Neural cell (in vitro differentiated cells): Measurements from ENCODE around the gene SH3TC2. TPM values are rescaled to one million over a fixed set of nuclear protein-coding genes. Genes with fewer than 3 reads are reported as not detected.

ENCODE experiments used
- H2AFZ ChIP-seq: fragments of 200-600, 300-800 bp; sonication (generic), shearing (Covaris generic); 2 replicates; pipeline ENCODE4 v1.6.0; 2014; ENCODE audit warnings: low read depth, mild to moderate bottlenecking, antibody characterized with exemption, low read length, moderate library complexity
- H3F3A ChIP-seq: fragments of 200-600 bp; shearing (Covaris generic); 2 replicates; pipeline ENCODE4 v1.6.1; 2016; ENCODE audit warnings: mild to moderate bottlenecking, moderate library complexity, mixed read lengths, antibody characterized with exemption, low read length; ENCODE audit not compliant: insufficient read depth, poor library complexity, severe bottlenecking
- H3K27ac ChIP-seq: fragments of 200-600, 300-800 bp; sonication (generic), shearing (Covaris generic); 2 replicates; pipeline ENCODE4 v1.5.1; 2014; ENCODE audit warnings: mild to moderate bottlenecking, low read length, moderate library complexity
- H3K27me3 ChIP-seq: fragments of 300-800, 200-600 bp; sonication (generic), shearing (Covaris generic); 2 replicates; pipeline ENCODE4 v1.6.0; 2014; ENCODE audit warnings: mild to moderate bottlenecking, low read depth, low read length, moderate library complexity; ENCODE audit not compliant: insufficient read depth
- H3K36me3 ChIP-seq: fragments of 300-800, 200-600 bp; sonication (generic), shearing (Covaris generic); 2 replicates; pipeline ENCODE4 v1.5.1; 2014; ENCODE audit warnings: mild to moderate bottlenecking, antibody characterized with exemption, low read length, moderate library complexity; ENCODE audit not compliant: insufficient read depth
- H3K4me2 ChIP-seq: fragments of 300-800, 200-600 bp; sonication (generic), shearing (Covaris generic); 2 replicates; pipeline ENCODE4 v1.6.0; 2014; ENCODE audit warnings: mild to moderate bottlenecking, low read length
- H3K4me3 ChIP-seq: fragments of 300-800, 200-600 bp; sonication (generic), shearing (Covaris generic); 2 replicates; pipeline ENCODE4 v1.5.1; 2014; ENCODE audit warnings: mild to moderate bottlenecking, low read length, moderate library complexity
- H3K79me2 ChIP-seq: fragments of 200-600 bp; shearing (Covaris generic); replicated peaks from 2 replicates; pipeline ENCODE4 v1.6.0; 2014; ENCODE audit warnings: mild to moderate bottlenecking, low read length, moderate library complexity; ENCODE audit not compliant: insufficient read depth
- H3K9ac ChIP-seq: fragments of 300-800, 200-600 bp; sonication (generic), shearing (Covaris generic); 2 replicates; pipeline ENCODE4 v1.6.1; 2016; ENCODE audit warnings: mild to moderate bottlenecking, low read length, mixed read lengths
- H3K9me2 ChIP-seq: fragments of 200-600 bp; shearing (Covaris generic); 2 replicates; pipeline ENCODE4 v1.6.1; 2016; ENCODE audit warnings: mild to moderate bottlenecking, low read length, mixed read lengths; ENCODE audit not compliant: insufficient read depth
- H3K9me3 ChIP-seq: fragments of 200-600, 300-800 bp; sonication (generic), shearing (Covaris generic); 2 replicates; pipeline ENCODE4 v1.6.1; 2016; ENCODE audit warnings: mild to moderate bottlenecking, mixed run types, low read length, moderate library complexity, mixed read lengths
- H4K20me1 ChIP-seq: fragments of 200-600 bp; shearing (Covaris generic); 2 replicates; pipeline ENCODE4 v1.6.1; 2016; ENCODE audit warnings: mild to moderate bottlenecking, mixed run types; ENCODE audit not compliant: insufficient read depth
- CTCF ChIP-seq: fragments of 450-650 bp; IDR thresholded peaks from 2 replicates; pipeline ENCODE4 v1.5.1; 2014; ENCODE audit warnings: antibody characterized with exemption, mild to moderate bottlenecking, moderate library complexity; ENCODE audit not compliant: poor library complexity, severe bottlenecking
- EP300 ChIP-seq: fragments of 450-650 bp; conservative IDR thresholded peaks from 2 replicates; pipeline ENCODE4 v1.6.1; 2014; ENCODE audit warnings: antibody characterized with exemption, mild to moderate bottlenecking, moderate library complexity; ENCODE audit not compliant: poor library complexity, severe bottlenecking
- EZH2 ChIP-seq: fragments of 200-600, 300-800 bp; shearing (Covaris generic), sonication (generic); IDR thresholded peaks from 2 replicates; pipeline ENCODE4 v1.6.1; 2014; ENCODE audit warnings: antibody characterized with exemption, low read length, borderline replicate concordance, mild to moderate bottlenecking; ENCODE audit not compliant: insufficient read depth, poor library complexity, severe bottlenecking
- MXI1 ChIP-seq: fragments of 450-650 bp; conservative IDR thresholded peaks from 2 replicates; pipeline ENCODE4 v1.6.1; 2014; ENCODE audit warnings: antibody characterized with exemption, mild to moderate bottlenecking; ENCODE audit not compliant: poor library complexity, severe bottlenecking
- POLR2AphosphoS5 ChIP-seq: IDR thresholded peaks from 2 replicates; pipeline ENCODE4 v1.6.1; 2012
- RAD21 ChIP-seq: fragments of 450-650 bp; conservative IDR thresholded peaks from 2 replicates; pipeline ENCODE4 v1.6.1; 2014; ENCODE audit warnings: antibody characterized with exemption, mild to moderate bottlenecking, moderate library complexity
- REST ChIP-seq: IDR thresholded peaks from 2 replicates; pipeline ENCODE4 v1.6.1; 2012; ENCODE audit warnings: borderline replicate concordance
- SMC3 ChIP-seq: fragments of 450-650 bp; conservative IDR thresholded peaks from 2 replicates; pipeline ENCODE4 v1.6.1; 2014; ENCODE audit warnings: antibody characterized with exemption, mild to moderate bottlenecking, moderate library complexity; ENCODE audit not compliant: poor library complexity
- TAF1 ChIP-seq: IDR thresholded peaks from 2 replicates; pipeline ENCODE4 v1.6.1; 2012; ENCODE audit warnings: low read depth
- polyA plus RNA-seq: library from polyadenylated mRNA; depleted of rRNA; stranded (reverse); fragments of >200 nt; gene quantifications from 2 replicates; pipeline ENCODE4 v1.2.3, GENCODE V29; 2014

The SH3TC2 gene
- polyA plus RNA-seq, 1 donor from 2014 or later = not detected

- no peaks in the 10 kb centered on the region for H3K36me3 ChIP-seq
- TF ChIP-seq MXI1 (no peak), EP300 (no peak), TAF1 (no peak), SMC3 (no peak), RAD21 (no peak), EZH2 (no peak), POLR2AphosphoS5 (no peak), CTCF (no peak), REST (no peak)
- no peaks in the 10 kb centered on the region for H3K9me3 ChIP-seq
- H4K20me1 ChIP-seq = no peaks in the 10 kb centered on the region
- H2AFZ ChIP-seq = no peak overlapping the region
- no peak overlapping the region for H3K4me3 ChIP-seq
- H3K9ac ChIP-seq = no peak overlapping the region
- no peaks in the 10 kb centered on the region for H3K27me3 ChIP-seq
- no peaks in the 10 kb centered on the region for H3K79me2 ChIP-seq
- H3K4me2 ChIP-seq = no peak overlapping the region
- no peak overlapping the region for H3K27ac ChIP-seq
- no peaks in the 10 kb centered on the region for H3F3A ChIP-seq
- H3K9me2 ChIP-seq = no peaks in the 10 kb centered on the region
Observed at GRCh38 chr5:149046196-149046829, 16.5 kb downstream of the SH3TC2 start.

GRCh38 chr5:149045089-149045460, 17.8 kb downstream of the SH3TC2 start:
- no peak overlapping the region for H3K4me3 ChIP-seq
- H3K79me2 ChIP-seq = no peaks in the 10 kb centered on the region
- no peaks in the 10 kb centered on the region for H3F3A ChIP-seq
- H3K27me3 ChIP-seq = no peaks in the 10 kb centered on the region
- H3K9ac ChIP-seq = no peak overlapping the region
- no peaks in the 10 kb centered on the region for H3K9me2 ChIP-seq
- H3K4me2 ChIP-seq = no peak overlapping the region
- no peaks in the 10 kb centered on the region for H4K20me1 ChIP-seq
- no peak overlapping the region for H2AFZ ChIP-seq
- H3K9me3 ChIP-seq = no peaks in the 10 kb centered on the region
- H3K27ac ChIP-seq = no peak overlapping the region
- TF ChIP-seq RAD21 (no peak), POLR2AphosphoS5 (no peak), EP300 (no peak), SMC3 (no peak), MXI1 (no peak), CTCF (no peak), REST (no peak), EZH2 (no peak), TAF1 (no peak)
- no peaks in the 10 kb centered on the region for H3K36me3 ChIP-seq
